Left renal pelvis (tissue), 4 donors: ENCODE data around the gene SCARB1. TPM values are rescaled to one million over a fixed set of nuclear protein-coding genes. Genes with fewer than 3 reads are reported as not detected.

Experiments used
- DNase-seq, 4 donors: peaks; one replicate each; pipeline ENCODE4 v3.0.0-alpha.2; 2013; ENCODE audit warnings: low read depth in 4 of 4, low spot score in 3 of 4
- polyA plus RNA-seq, 4 donors: library from polyadenylated mRNA; unstranded; fragments of 120-200 nt; gene quantifications; one replicate each; pipeline ENCODE4 v1.2.1, GENCODE V29; 2013; ENCODE audit not compliant: insufficient read length in 4 of 4

The SCARB1 gene
- polyA plus RNA-seq, 4 donors: 18.0 to 32.0 (median 22.4) TPM

DNA sequence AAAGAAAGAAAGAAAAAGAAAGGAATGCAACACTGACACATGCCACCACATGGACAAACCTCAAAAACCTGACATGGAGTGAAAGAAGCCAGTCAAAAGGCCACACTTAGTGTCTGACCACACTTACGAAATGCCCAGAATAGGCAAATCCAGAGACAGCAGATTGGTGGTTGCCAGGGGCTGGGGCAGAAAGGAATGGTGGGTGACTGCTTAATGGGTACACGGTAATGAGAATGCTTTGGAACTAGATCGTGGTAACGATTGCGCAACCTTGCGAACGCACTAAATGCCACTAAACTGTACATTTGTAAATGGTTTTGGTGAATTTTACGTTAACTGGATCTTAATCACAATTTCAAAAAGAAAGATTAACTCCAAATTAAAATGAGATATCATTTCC, 39.5 kb downstream of the SCARB1 start:
- DNase-seq: no peak

- DNase-seq: no peak
Observed at GRCh38 chr12:124823272-124823970, 40.2 kb downstream of the SCARB1 start.

DNA sequence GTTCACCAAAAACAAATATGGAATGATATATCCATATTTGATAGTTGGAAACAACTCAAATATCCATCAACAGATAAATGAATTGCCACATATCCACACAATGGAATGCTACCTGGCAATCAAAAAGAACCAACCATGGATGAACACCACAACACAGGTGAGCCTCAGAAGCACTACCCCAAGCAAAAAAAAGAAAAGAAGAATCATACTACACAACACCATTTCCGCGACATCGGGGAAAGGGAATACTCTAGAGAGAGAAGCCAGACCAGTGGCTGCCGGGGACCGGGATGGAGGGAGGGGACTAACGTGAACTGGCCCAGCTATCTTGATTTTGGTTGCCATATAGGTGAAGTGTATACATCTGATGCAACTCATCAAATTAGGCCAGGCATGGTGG, 41.4 kb downstream of the SCARB1 start:
- no peak for DNase-seq

DNA sequence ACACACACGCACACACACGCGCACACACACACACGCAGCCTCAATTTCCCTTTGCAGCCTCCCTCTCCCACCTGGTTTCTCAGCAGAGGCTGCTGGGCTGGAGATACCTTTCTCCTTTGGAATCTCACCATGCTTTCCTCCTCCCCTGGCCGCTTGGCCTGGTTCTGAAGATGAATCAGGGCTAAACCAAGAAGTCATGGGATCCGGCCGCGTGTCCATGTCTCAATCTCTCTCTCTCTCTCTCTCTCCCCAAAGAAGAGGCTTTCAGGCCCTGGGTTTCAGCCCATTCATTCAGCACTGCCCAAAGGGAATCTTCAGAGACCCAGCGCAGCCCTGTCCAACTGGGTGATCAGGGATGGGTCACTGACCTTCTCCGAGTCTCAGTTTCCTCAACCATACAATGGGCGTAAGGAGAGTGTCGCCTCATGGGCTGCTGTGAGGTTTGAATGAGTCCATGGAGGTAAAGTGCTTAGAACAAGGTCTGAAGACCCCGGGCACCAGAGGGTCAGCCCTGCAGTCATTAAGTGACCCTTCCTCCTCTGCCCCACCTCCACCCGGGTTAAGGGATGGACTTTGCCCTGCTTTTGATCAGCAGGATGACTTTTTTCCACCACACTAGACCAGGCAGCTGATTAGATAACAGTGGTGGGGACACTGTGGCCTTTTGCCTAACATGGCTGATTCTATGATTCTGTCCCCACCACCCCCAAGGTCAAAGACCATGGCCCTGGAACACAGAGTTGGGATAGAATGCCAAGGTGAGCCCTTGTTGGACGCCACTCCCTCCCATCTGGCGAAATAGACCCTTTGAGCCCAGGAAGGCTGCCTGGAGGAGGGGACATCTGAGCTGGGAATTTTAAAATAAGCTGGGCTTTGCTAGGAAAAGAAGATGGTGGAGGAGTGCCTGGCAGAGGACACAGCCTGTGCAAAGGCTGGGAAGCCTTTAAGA, 42.1 kb downstream of the SCARB1 start:
- no peak for DNase-seq

GRCh38 chr12:124820199-124820598, 43.5 kb downstream of the SCARB1 start:
- no peak for DNase-seq

GRCh38 chr12:124819525-124819924, 44.1 kb downstream of the SCARB1 start:
- DNase-seq: no peak

DNA sequence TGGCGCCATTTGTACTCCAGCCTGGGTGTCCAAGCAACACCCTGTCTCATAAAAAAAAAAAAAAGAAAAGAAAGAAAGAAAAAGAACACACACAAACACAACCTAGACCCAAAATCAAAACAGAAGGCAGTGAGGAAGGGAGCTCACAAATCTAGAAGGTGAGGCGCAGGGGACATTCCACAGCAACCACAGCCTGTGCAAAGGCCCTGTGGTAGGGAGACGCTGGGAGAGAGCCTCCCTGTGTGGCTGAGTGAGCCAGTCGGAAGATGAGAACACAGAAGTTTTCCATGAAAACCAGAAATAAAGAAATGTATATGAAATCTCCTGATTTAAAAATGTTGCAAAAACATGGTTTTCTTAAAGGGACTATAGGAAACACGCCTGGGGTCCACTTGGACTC, 44.6 kb downstream of the SCARB1 start:
- no peak for DNase-seq

GRCh38 chr12:124817076-124818000, 46.3 kb downstream of the SCARB1 start:
- no peak for DNase-seq

GRCh38 chr12:124816295-124816854, 47.3 kb downstream of the SCARB1 start:
- DNase-seq: no peak

DNA sequence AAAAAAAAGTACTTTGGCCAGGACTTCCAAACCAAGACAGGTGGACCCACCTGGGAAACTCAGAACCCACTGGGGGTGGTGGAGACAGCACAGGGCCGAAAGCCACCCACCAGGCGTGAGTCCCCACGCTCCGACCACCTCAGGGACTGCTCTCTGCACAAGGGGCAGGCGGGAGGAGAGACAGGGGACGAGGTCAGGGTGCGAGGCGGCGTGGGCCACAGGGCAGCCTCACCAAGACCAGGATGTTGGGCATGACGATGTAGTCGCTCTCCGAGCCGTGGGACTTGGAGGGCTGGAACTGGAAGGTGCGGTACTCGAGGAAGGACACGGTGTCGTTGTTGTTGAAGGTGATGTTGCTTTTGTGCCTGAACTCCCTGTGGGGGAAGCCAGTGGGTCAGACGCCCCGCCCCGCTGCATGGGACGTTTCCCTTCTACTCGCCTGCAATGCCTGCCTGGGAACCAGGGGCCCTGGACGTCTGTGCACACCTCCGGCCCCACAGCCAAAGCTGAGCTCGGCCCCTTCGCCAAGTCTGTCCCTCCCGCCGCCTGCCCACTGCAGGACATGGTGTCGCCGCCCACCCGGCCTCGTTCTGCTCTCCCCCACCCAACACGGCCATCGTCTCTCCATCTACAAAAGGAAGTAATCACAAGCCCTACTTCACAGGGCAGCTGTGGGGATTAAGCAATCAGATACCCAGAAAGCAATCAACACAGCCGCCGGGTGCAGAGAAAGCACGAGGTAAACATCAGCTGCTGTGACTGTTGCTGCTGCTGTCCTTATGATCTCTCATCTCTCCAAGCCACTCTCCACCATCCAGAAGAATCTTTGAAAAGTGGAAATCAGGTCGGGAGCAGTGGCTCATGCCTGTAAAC, 48.7 kb downstream of the SCARB1 start:
- DNase-seq: no peak

- DNase-seq: no peak
Observed at GRCh38 chr12:124813782-124814181, 49.9 kb downstream of the SCARB1 start.

GRCh38 chr12:124812979-124813378, 50.7 kb downstream of the SCARB1 start:
- no peak for DNase-seq

- DNase-seq: no peak
Observed at GRCh38 chr12:124812356-124812755, 51.3 kb downstream of the SCARB1 start.

DNA sequence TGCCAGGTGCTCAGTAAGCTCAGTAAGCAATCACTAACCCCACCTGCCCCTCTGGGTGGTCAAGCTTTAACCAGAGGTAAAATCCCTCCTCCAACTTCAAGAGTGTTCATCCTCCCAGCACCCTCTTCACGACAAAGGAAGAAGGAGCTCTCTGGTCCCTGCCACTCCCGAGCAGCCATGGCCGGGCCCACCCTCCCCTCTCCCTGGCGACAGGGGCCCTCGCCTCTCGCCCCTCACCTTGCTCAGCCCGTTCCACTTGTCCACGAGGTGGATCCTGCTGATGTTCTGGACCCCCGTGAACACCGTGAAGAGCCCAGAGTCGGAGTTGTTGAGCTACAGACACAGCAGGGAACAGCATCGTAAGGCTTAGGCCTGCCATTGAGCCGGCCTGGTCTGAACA, 52.0 kb downstream of the SCARB1 start:
- DNase-seq: no peak

- DNase-seq: no peak
Observed at GRCh38 chr12:124809878-124810277, 53.8 kb downstream of the SCARB1 start.

DNA sequence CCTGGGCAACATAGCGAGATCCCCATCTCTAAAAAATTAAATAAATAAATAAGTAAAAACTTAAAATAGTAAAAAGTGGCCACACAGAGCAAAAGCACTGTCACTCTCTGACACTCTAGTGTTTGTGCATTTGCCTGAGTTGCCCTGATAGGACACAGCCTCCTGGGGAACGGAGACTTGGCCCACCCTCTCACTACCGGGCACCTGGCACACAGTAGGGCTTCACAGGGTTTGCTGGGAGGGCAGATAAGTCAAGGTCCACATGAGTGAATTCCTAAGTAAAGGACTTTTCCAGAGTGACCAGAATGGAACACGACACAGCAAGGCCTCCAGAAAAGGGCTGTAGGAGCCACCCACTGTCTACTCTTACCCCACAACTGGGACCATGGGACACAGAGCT, 54.3 kb downstream of the SCARB1 start:
- no peak for DNase-seq

GRCh38 chr12:124808272-124808671, 55.4 kb downstream of the SCARB1 start:
- DNase-seq: no peak

- DNase-seq: no peak
Observed at GRCh38 chr12:124805876-124806668, 57.6 kb downstream of the SCARB1 start.

- DNase-seq: no peak
Observed at GRCh38 chr12:124805050-124805449, 58.6 kb downstream of the SCARB1 start.
